Stimulated activated CD8-positive, alpha-beta memory T cell treated with anti-CD3 and anti-CD28 coated beads, Interleukin-4, amount 100 ng/mL, for 48 hours (primary cell): Measurements from ENCODE around the gene TXNRD3.
"Not testable (repeated sequence)": the region's sequence is repeated elsewhere in the genome, so short reads cannot be mapped to it uniquely, and the experiment has no call there.

Source experiments
- DNase-seq: peaks from one replicate; pipeline ENCODE4 v3.0.0-alpha.2; 2020

The TXNRD3 gene

GRCh38 chr3:126638790-126639189 is 16.1 kb downstream of the TXNRD3 start:
- DNase-seq: no peak

GRCh38 chr3:126636436-126636835 is 18.5 kb downstream of the TXNRD3 start:
- no peak for DNase-seq

DNA sequence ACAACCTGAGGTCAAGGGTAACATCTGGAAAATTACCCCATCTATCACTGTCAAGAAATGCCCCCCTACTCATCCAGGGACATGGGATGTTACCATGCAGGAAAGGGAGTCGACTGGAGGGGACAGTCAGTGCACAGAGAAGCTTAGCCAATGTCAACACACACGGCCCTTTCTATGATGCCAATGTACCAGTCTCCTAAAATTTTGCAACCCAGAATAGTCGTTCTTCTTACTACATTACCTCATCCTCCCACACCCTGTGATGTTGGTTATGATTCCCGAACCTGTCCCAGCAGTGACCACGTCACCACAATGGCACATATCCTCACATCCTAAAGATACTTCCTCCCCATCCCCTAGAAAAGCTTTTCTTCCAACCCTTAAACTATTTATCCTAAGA is 20.1 kb downstream of the TXNRD3 start:
- DNase-seq: no peak

- DNase-seq: no peak
Measured at GRCh38 chr3:126630020-126630419, 24.9 kb downstream of the TXNRD3 start.

GRCh38 chr3:126625735-126626134 is 29.2 kb downstream of the TXNRD3 start:
- not testable (repeated sequence) for DNase-seq

DNA sequence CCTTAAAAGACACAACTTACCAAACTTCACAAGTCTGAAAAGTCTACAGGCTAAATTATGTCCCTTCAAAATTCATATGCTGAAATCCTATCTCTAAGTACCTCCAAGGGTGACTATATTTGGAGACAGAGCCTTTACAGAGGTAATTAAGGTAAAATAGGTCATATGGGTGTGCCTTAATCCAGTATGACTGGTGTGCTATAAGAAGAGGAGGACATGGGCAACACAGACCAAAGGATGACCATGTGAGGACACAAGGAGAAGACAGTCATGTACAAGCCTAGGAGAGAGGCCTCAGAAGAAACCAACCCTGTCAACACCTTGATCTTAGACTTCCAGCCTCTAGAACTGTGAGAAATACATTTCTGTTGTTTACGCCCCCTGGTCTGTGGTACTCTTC is 32.2 kb downstream of the TXNRD3 start:
- DNase-seq: no peak

DNA sequence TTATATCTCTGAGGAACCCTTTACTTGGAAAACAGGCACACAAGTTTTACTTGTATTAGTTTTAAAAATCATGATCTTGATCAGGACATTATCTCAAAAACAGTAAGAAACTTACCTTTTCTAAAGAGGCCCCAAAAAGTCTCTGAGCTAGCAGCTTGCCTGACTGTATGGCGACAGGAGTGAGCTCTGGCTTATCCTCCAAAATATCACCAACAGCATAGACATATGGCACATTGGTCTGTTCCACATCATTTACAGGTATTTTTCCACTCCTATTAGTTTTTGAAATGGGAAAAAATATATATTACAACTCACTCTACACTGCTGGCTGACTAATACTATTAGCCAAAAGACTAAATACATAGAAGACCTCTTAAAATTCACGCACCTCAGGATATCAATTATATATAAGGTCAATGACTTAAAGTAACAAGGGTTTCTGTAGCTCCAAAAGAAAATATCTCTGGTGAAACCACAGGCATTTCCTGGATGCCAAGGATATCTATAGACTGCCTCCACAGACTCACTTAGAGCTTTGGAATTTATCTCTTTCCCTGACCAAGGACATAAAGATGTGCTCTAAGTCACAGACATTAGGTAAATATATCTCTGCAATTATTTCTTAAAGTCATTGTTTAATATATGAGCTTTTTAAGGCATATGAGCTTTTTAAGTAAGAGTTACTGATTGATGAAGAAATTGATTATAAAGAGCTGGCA is 33.1 kb downstream of the TXNRD3 start:
- no peak for DNase-seq

DNA sequence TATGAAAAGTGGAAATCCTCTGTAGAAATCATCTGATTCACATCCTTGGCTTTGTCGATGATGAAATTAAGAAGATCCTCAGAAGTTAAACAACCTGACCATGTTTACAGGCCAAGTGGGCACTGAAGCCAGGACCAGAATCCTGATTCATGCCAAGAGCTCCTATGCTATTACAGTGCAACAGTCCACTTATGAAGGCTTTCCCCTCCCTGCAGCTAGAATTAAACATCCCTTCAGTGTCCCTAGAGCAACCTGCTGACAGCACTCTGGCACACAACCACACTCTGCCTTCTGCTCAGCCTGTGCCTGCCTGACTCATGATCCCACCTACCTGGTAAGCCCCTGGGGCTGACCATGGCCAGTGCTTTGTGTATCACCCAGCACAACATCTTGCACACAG is 33.8 kb downstream of the TXNRD3 start:
- no peak for DNase-seq

DNA sequence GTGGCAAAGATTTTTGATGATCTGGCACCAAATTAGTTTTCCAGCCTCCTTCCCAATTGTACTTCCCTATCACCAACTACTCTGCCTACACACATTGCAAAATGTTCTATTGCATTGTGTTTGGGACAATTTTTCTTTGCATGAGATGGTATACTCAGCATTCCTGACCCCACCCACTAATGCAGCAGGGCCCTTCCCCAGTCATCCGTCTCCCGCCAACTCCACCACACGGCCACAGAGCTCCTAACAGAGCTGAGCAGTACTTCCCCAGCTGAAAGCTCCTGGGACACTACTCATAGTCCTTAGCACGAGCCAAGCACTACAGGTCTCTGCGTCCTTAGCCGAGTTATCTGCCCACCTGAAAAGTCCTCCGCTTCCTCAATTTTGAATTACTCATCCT is 34.2 kb downstream of the TXNRD3 start:
- DNase-seq: no peak

- DNase-seq: no peak
Measured at GRCh38 chr3:126618760-126619159, 36.2 kb downstream of the TXNRD3 start.

- DNase-seq: no peak
Measured at GRCh38 chr3:126618021-126618420, 36.9 kb downstream of the TXNRD3 start.

GRCh38 chr3:126617571-126617970 is 37.4 kb downstream of the TXNRD3 start:
- no peak for DNase-seq

DNA sequence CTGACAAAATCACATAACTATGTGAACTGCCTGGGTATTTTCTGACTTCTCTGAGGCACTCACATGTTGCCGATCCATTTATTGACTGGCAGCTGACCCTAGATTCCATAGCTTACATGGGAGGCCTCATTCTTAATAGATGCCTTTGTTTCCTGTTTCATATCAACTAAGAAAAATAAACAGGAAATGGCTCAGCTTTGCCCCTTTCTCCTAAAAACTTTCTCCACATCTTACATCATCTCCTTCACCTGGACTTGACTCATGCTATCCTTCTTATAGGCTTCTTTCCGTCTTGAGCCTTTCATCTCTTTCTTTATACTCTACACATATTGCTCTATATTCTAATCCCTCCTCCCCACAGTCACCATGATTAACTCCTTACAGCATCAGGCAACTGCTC is 38.0 kb downstream of the TXNRD3 start:
- DNase-seq: no peak

- no peak for DNase-seq
Measured at GRCh38 chr3:126613479-126614188, 41.3 kb downstream of the TXNRD3 start.

GRCh38 chr3:126612479-126613205 is 42.3 kb downstream of the TXNRD3 start:
- no peak for DNase-seq

GRCh38 chr3:126609909-126610308 is 45.0 kb downstream of the TXNRD3 start:
- DNase-seq: no peak

DNA sequence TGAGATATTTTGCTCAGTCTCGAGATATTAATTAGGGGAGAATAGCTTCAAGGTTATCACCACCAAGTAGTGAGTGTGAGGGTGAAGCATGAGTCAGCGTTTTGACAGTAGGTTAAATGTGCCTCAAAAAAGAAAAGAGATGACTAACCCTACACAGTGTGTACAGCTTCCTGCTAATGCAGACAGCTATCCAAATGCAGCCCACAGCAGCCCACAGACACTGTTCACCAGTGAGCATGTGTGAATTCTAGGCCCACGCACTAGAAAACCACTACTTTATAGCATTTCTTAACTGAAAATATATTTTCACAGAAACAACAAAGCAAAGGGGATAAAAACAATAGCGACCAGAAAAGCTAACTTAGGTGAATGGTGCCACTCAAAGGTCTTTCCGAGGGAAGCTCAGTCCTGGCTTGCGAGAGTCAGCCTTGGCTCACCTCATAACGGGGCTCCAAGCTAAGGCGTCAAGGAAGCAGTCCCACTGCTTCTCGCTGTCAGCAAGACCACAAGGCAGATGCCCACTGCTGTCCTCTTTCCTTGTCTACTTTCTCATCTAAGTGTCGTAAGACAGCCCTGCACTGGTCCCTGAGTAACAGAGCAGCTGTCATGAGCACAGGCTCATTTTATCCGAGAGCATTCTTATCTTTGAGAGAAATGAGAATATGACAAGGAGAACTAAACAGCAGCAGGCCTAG is 47.6 kb downstream of the TXNRD3 start:
- peak; percentile 36 for DNase-seq

- DNase-seq: no peak
Measured at GRCh38 chr3:126606001-126606400, 48.9 kb downstream of the TXNRD3 start.

DNA sequence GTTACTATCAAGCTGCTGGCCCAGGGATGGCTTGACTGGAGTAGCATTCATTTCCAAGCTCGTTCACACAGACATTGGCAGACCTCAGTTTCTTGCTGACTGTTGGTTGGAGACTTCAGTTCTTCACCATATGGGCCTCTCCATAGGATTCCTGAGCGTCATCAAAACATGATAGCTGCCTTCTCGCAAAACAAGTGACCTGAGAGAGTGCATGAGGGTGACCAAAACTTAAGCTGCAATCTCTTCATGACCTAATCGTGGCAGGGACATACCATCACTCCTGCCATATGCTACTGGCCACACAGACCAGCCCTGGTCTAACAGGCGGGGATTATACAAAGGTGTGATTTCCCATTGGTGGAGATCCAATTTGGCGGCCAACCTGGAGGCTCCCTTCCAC is 50.2 kb downstream of the TXNRD3 start:
- DNase-seq: no peak

DNA sequence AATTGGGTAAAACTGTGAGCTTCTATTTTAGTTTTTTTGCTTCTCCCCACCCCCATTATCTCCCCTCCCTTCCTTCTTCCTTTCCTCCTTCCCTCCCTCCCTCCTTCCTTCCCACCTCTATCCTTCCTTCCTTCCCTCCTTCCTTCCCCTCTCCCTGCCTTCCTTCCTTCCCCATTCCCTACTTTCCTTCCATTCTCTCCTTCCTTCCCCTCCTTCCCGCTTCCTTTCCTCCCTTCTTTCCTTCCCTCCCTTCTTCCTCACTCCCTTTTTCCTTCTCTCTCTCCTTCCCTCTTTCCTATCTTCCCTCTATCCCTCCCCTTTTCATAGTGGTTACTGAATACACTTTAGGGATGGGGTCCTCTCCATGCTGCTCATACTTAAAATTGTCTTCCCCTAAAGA is 55.8 kb downstream of the TXNRD3 start:
- DNase-seq: no peak

DNA sequence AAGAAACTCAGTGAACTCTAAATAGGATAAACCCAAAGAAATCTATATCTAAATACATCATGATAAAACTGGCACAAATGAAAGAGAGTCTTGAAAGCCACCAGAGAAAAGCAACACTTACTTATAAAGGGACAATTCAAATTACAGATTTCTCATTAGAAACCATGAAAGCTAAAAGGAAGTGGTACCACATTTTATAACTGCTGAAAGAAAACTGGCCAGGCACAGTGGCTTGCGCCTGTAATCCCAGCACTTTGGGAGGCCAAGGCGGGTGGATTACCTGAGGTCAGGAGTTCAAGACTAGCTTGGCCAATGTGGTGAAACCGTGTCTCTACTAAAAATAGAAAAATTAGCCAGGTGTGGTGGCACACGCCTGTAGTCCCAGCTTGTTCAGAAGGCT is 59.4 kb downstream of the TXNRD3 start:
- not testable (repeated sequence) for DNase-seq

- DNase-seq: not testable (repeated sequence)
Measured at GRCh38 chr3:126591515-126591914, 63.4 kb downstream of the TXNRD3 start.

DNA sequence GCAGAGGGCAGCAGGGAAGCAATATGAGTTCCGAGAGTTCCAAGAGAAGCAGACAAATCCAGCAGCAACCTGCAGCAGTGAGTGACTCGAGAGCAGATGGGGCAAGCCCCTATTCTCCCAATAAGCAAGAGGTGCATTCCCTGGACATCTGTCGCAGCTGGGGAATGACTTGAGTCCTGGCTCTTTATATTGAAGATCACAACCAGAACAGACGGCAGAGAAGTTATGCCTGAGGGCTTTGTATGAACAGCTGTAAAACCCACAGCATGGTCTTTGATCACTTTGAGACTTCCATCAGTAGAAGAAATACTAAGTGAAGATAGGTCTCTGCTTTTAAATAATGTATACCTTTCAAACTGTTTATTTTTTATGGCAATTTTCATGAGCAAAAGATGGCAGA is 72.6 kb downstream of the TXNRD3 start:
- no peak for DNase-seq
